Right lung (tissue), 10 donors: Measurements from ENCODE around the gene ANGPTL8. TPM values are rescaled to one million over a fixed set of nuclear protein-coding genes. Genes with fewer than 3 reads are reported as not detected.
A peak's percentile ranks its signal among the peaks of the same experiment; 100 is the strongest.

ENCODE experiments used
- DNase-seq, 2 donors: peaks; one replicate each; pipeline ENCODE4 v3.0.0-alpha.2; 2013
- long read RNA-seq, 8 donors: transcript quantifications; one replicate each; lab custom pipeline, GENCODE V29; 2026
- polyA plus RNA-seq, 5 donors: library from polyadenylated mRNA; unstranded; fragments of 120-200 nt; gene quantifications; one replicate each; pipeline versions ENCODE4 v1.2.1 to v1.2.3, GENCODE V29; 2013; ENCODE audit warnings: inconsistent platforms in 1 of 5, low replicate concordance in 1 of 5; ENCODE audit not compliant: insufficient read length in 5 of 5, insufficient read depth in 1 of 5

Gene ANGPTL8, protein sequence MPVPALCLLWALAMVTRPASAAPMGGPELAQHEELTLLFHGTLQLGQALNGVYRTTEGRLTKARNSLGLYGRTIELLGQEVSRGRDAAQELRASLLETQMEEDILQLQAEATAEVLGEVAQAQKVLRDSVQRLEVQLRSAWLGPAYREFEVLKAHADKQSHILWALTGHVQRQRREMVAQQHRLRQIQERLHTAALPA
- polyA plus RNA-seq: 1 to 10 TPM in 2 of 5 donors, under 1 TPM in 3; 0.41 to 1.2 (median 0.81) TPM
- long read RNA-seq, donor 1: 0 reads
- long read RNA-seq, donor 2: 0 reads
- long read RNA-seq, donor 3: 0 reads
- long read RNA-seq, donor 4: 0 reads
- long read RNA-seq, donor 5: 0 reads
- long read RNA-seq, donor 6: 0 reads
- long read RNA-seq, donor 7: 0 reads
- long read RNA-seq, donor 8: 0 reads

GRCh38 chr19:11239377-11240000 lies at the start of gene ANGPTL8:
ANGPTL8 (plus strand) TSS chr19:11239619; CDS start chr19:11239638, 19 bp downstream.
- no peak for DNase-seq

DNA sequence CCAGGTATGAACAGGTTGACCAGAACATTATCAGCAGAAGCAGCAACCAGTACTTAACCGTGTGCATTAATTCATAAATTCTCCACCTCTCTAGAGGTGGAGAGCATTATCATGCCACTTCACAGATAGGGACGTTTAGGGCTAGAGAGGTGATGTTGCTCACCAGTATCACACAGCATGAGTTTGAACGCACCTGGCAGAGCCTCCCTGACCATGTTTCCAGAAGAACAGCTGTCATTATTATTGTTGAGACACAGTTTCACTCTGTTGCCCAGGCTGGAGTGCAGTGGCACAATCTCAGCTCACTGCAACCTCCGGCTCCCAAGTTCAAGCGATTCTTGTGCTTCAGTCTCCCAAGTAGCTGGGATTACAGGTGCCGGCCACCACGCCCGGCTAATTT lies 48.9 kb upstream of the ANGPTL8 start:
- no peak for DNase-seq

- DNase-seq: no peak
Measured at GRCh38 chr19:11191273-11191755, 48.1 kb upstream of the ANGPTL8 start.

- no peak for DNase-seq
Measured at GRCh38 chr19:11191934-11192333, 47.5 kb upstream of the ANGPTL8 start.

DNA sequence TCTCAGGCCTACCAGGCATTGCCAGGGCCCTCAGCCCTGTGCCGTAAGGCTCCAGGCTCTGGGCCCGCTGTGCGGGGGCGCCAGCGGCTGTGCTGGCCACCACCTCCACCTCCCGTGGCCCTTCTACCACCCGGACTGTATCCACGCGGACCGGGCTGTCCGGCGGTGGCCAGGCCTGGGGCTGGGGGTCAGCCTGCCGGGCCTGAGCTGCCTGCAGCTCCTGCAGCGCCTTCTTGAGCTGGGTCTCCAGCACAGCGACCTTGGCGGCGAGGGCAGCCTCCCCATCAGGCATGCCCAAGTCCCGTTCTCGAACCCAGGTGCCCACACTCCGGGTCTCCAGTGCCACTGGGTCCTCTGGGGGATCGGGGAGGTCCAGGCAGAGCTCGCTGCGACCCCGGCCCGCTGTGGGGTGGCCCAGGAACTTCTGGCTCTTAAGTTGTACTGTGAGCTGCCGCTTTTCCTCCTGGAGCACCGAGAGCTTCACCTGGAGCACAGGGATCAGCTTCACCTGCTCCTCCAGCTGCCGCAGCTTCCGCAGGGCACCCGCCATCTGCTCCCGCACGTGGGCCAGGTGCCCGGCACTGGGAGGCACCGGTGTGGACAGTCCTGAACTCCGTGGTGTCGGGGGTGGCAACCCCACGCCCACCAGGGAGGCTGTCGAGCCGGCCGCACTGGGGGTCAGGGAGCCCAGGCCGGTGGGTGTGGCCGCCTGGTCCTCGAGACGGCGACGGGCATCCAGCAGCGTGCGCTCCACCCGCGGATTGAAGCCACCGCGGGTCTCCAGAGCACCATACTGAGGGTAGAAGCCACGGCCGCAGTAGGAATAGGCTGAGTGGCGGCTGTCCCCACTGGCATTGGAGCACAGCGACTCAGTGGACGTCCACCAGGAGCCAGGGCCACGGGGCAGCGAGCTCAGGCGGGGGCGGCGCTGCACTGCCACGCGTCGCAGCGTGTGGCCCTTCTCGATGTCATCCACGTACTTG lies 46.2 kb upstream of the ANGPTL8 start:
- DNase-seq: no peak

DNA sequence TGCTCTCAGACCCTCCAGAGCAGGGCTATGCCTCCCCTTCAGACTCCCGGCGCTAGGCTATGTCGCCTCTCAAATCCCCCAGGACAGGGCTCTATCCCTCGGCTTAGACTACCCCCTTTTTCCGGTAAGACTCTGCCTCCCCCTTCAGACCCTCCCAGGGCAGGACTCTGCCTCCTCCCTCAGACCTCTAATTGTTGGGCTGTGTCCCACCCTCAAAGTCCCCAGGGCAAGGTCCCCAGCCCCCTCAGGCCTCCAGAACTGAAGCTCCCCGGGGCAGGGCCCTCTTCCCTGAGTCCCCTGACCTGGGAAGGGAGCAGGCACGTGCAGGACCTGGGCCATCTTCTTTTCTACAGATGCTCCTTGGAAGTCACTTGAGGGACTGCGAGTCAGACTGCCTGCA lies 45.2 kb upstream of the ANGPTL8 start:
- no peak for DNase-seq

DNA sequence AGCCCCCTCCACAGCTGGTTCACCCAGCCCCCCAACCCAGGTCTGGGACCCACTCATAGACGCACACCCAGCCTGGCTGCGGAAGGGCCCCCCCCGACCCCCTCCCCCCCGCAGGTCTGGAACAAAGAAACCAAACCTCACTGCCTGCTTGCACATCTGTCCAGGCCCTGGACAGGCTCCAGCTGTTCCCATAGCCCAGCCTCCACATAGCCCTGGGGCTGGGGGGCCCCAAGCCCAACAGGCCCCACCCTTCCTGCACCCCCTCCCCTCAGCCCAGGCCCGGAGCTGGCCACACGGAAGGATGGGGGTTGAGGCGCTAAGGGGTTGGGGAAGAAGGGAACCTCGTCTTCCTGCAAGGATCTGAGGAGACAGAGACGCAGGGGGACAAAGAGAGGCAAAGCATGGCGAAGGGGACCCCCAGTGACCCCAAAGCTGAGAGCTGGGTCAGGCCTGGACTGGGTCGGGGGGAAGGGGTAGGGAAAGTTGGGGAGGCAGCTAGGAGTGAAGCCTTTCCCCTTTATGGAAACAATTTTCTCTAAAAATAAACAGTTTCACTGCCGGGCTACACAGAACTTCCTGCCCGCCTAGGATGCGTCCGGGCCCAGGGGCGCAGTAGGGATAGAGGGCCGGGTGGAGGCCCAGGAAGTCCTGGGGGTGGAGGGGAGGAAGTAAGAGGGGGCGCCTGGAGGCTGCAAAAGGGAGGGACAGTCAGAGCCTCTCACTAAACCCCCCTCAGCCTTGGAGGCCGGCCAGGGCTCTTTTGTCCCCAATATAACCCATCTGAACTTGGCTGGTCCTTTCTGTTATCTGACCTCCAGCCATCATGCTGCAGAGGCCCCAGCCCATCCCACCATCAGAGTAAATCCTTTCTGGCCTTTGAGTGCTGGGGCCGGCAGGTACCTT lies 44.5 kb upstream of the ANGPTL8 start:
- peak; percentile 52 to 55 for DNase-seq

DNA sequence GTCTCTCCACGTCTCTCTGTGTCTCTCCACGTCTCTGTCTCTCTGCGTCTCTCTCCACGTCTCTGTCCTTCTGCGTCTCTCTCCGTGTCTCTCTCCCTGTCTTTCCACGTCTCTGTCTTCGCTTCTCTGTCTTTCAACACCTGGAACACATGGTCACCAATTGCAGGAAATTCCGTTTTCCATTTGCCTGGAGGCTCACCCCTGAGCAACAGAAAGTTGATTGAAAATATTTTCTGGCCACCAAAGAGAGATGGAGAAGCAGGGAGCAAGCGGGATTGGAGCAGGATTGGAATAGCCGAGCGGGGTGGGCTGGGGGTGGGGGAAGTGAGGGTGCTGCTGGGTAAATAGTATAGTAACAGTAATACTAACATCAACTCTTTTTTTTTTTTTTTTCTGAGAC lies 43.7 kb upstream of the ANGPTL8 start:
- no peak for DNase-seq

GRCh38 chr19:11196406-11197287 lies 42.8 kb upstream of the ANGPTL8 start:
- peak in 1 of 2 donors; percentile 43 for DNase-seq

- peak; percentile 86 to 89 for DNase-seq
Measured at GRCh38 chr19:11197291-11198174, 41.9 kb upstream of the ANGPTL8 start, which contains the start of gene KANK2. KANK2 (minus strand) TSS chr19:11197545; CDS start chr19:11194511, 3,034 bp downstream.

DNA sequence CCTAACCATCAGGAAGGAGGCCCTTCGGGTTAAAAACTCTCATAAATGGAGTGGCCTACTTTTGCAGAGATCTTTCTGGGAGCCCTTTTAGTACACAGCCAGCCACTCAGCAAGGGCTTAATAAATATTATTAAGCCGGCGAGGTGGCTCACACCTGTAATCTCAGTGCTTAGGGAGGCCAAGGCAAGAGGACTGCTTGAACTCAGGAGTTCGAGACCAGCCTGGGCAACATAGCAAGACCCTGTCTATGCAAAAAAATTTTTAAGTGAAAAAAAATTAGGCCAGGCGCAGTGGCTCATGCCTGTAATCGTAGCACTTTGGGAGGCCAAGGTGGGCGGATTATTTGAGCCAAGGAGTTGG lies 41.3 kb upstream of the ANGPTL8 start:
- no peak for DNase-seq

- no peak for DNase-seq
Measured at GRCh38 chr19:11198769-11199424, 40.5 kb upstream of the ANGPTL8 start.

GRCh38 chr19:11199517-11199916 lies 39.9 kb upstream of the ANGPTL8 start:
- DNase-seq: no peak

DNA sequence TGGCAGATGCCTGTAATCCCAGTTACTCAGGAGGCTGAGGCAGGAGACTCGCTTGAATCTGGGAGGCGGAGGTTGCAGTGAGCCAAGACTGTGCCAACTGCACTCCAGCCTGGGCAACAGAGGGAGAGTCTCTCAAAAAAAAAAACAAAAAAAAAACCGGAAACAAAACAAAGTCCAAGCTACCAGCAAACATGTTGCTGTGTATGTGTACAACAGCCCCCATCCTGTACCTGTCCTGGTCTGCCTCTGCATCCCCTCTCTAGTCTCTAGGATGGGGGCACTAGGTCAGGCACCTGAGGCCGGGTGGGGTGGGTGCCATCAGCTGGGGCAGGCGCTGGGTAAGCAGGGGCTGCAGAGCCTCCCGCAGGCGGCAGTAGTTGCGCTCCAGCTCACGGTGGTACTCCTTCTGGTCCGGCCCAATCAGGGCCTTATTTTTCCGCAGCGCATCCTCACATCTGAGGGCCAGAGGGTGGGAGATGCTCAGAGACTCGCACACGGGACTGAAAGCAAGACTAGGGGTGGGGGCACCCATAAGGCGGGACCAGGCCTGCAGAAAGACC lies 39.3 kb upstream of the ANGPTL8 start:
- DNase-seq: no peak

DNA sequence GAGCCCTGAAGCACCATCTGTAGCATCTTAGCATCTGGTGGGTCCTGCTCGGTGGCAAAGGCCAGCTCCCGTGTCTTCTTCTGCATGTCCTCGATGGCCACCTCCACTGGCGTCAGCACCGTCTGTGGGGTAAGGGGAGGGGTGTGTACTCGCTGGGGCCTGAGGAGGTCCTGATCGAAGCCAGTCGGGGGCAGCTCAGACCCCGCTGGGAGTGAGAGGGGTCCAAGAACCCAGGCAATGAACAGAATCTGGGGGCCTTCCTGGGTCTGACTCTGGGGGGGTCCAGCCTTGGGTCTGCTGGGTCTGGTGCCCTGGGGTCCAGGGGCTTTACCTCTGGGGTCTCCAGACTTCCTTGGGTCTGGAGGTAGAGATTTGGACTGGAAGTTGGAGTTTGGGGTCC lies 38.5 kb upstream of the ANGPTL8 start:
- DNase-seq: no peak

DNA sequence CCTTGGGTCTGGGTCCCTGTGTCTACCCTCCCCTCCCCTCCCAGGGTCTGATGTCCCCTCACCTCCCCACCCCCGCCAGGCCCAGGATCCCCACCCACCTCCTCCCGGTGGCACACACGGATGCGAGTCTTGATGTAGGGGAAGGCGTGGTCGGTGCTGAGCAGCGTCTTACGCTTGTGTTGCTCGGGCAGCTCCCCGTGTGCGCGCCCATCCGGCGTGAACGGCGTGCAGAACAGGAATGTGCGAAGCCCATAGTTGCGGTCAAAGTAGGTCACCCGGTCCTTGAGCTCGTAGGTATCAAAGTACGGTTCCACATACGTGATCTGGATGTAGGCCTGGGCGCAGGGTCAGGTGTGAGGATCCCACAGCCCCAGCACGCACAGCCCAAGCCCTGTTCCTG lies 37.6 kb upstream of the ANGPTL8 start:
- DNase-seq: no peak

- no peak for DNase-seq
Measured at GRCh38 chr19:11202488-11203193, 36.8 kb upstream of the ANGPTL8 start.
